HepG2 (cell line): ENCODE results near the gene ADIPOR2. TPM values are rescaled to one million over a fixed set of nuclear protein-coding genes. Genes with fewer than 3 reads are reported as not detected.

Experiments
- CBX2 ChIP-seq, 2 experiments: fragments of 200-600 bp in 1 of 2; sonication (generic); formaldehyde crosslinking in 1 of 2; IDR thresholded peaks; 2 replicates each; pipeline versions ENCODE4 v1.7.0 to v1.8.1; 2018 to 2022; ENCODE audit warnings: low read depth in 2 of 2, low read length in 1 of 2, mild to moderate bottlenecking in 1 of 2, missing genetic modification reagents in 1 of 2
- CCDC6 ChIP-seq: sonication (generic); formaldehyde crosslinking; IDR thresholded peaks from 2 replicates; pipeline ENCODE4 v1.8.1; 2022; ENCODE audit warnings: mild to moderate bottlenecking, missing genetic modification reagents, moderate library complexity
- CHD4 ChIP-seq: fragments of 200-600 bp; sonication (generic); IDR thresholded peaks from 2 replicates; pipeline ENCODE4 v1.7.0; 2017; ENCODE audit warnings: mild to moderate bottlenecking, low read length, borderline replicate concordance
- FOXO4 ChIP-seq: sonication (generic); formaldehyde crosslinking; conservative IDR thresholded peaks from 2 replicates; pipeline ENCODE4 v1.8.1; 2023; ENCODE audit warnings: missing genetic modification reagents
- GLMP ChIP-seq: sonication (generic); formaldehyde crosslinking; IDR thresholded peaks from 2 replicates; pipeline ENCODE4 v1.9.0; 2021; ENCODE audit warnings: missing genetic modification reagents, mild to moderate bottlenecking, borderline replicate concordance
- HDAC6 ChIP-seq: fragments of 200-600 bp; sonication (generic); IDR thresholded peaks from 2 replicates; pipeline ENCODE4 v1.7.0; 2017; ENCODE audit warnings: mild to moderate bottlenecking, antibody characterized with exemption, low read length, low read depth
- KDM4B ChIP-seq: sonication (generic); formaldehyde crosslinking; IDR thresholded peaks from 2 replicates; pipeline ENCODE4 v1.4.0; 2020; ENCODE audit warnings: missing genetic modification reagents
- KLF12 ChIP-seq: sonication (generic); formaldehyde crosslinking; IDR thresholded peaks from 2 replicates; pipeline ENCODE4 v1.4.0; 2020; ENCODE audit warnings: missing genetic modification reagents, borderline replicate concordance
- NR1H2 ChIP-seq: sonication (generic); formaldehyde crosslinking; IDR thresholded peaks from 2 replicates; pipeline ENCODE4 v1.8.1; 2022; ENCODE audit warnings: low read depth, missing genetic modification reagents, borderline replicate concordance
- PHF5A ChIP-seq: IDR thresholded peaks from one replicate; pipeline ENCODE4 v1.6.1; 2018; ENCODE audit warnings: low read depth, missing genetic modification reagents; ENCODE audit not compliant: unreplicated experiment
- POLR2A ChIP-seq, 2 experiments: IDR thresholded peaks; 2 replicates each; pipeline ENCODE4 v1.6.1; 2011; ENCODE audit warnings: low read depth in 2 of 2, low read length in 2 of 2, mild to moderate bottlenecking in 1 of 2, moderate library complexity in 1 of 2; ENCODE audit not compliant: insufficient read depth in 1 of 2
- SMC3 ChIP-seq: IDR thresholded peaks from 2 replicates; pipeline ENCODE4 v1.6.1; 2011; ENCODE audit warnings: low read length, improper control_type of control experiment
- SUZ12 ChIP-seq: fragments of 150-350 bp; IDR thresholded peaks from 2 replicates; pipeline ENCODE4 v1.6.1; 2014; ENCODE audit warnings: low read depth, low read length
- TBX2 ChIP-seq: sonication (generic); formaldehyde crosslinking; IDR thresholded peaks from 2 replicates; pipeline ENCODE4 v1.5.0; 2020; ENCODE audit warnings: missing genetic modification reagents, mild to moderate bottlenecking, borderline replicate concordance
- THAP7 ChIP-seq: sonication (generic); formaldehyde crosslinking; IDR thresholded peaks from 2 replicates; pipeline ENCODE4 v1.8.1; 2023; ENCODE audit warnings: mild to moderate bottlenecking, missing genetic modification reagents
- ZBTB1 ChIP-seq: sonication (generic); formaldehyde crosslinking; IDR thresholded peaks from 2 replicates; pipeline ENCODE4 v1.4.0; 2020; ENCODE audit warnings: missing genetic modification reagents, borderline replicate concordance
- ZC3H13 ChIP-seq: sonication (generic); formaldehyde crosslinking; IDR thresholded peaks from 2 replicates; pipeline ENCODE4 v1.8.1; 2023; ENCODE audit warnings: mild to moderate bottlenecking, missing genetic modification reagents, moderate library complexity
- ZKSCAN5 ChIP-seq: sonication (generic); formaldehyde crosslinking; IDR thresholded peaks from 2 replicates; pipeline ENCODE4 v1.5.1; 2020; ENCODE audit warnings: mild to moderate bottlenecking, missing genetic modification reagents
- ZNF12 ChIP-seq: sonication (generic); formaldehyde crosslinking; IDR thresholded peaks from 2 replicates; pipeline ENCODE4 v1.5.0; 2020; ENCODE audit warnings: missing genetic modification reagents
- ZNF629 ChIP-seq: sonication (generic); formaldehyde crosslinking; conservative IDR thresholded peaks from 2 replicates; pipeline ENCODE4 v1.5.0; 2020; ENCODE audit warnings: missing genetic modification reagents
- ZNF709 ChIP-seq: sonication (generic); formaldehyde crosslinking; IDR thresholded peaks from 2 replicates; pipeline ENCODE4 v1.5.0; 2020; ENCODE audit warnings: mild to moderate bottlenecking, missing genetic modification reagents
- ZNF713 ChIP-seq: sonication (generic); formaldehyde crosslinking; IDR thresholded peaks from 2 replicates; pipeline ENCODE4 v1.4.0; 2020; ENCODE audit warnings: mild to moderate bottlenecking, missing genetic modification reagents
- ZNF772 ChIP-seq: sonication (generic); formaldehyde crosslinking; IDR thresholded peaks from 2 replicates; pipeline ENCODE4 v1.5.0; 2020; ENCODE audit warnings: mild to moderate bottlenecking, missing genetic modification reagents
- ZNF782 ChIP-seq: sonication (generic); formaldehyde crosslinking; IDR thresholded peaks from 2 replicates; pipeline ENCODE4 v1.4.0; 2020; ENCODE audit warnings: missing genetic modification reagents, mild to moderate bottlenecking, borderline replicate concordance
- polyA plus RNA-seq, 8 experiments: library from polyadenylated mRNA; depleted of rRNA in 3 of 8; stranded (reverse) in 7 of 8; unstranded in 1 of 8; fragments of >200 nt; fragmentation: Illumina TruSeq in 4 of 8; extraction: Trizol in 4 of 8; gene quantifications; 2 replicates each; pipeline versions ENCODE4 v1.2.1 to v1.2.3, GENCODE V29; 2011 to 2016; ENCODE audit warnings: low read depth in 4 of 8, missing spikeins in 1 of 8, mixed read lengths in 1 of 8; ENCODE audit not compliant: insufficient read depth in 1 of 8
- total RNA-seq, 5 experiments: library from RNA; depleted of rRNA; stranded (reverse); fragments of >200 nt; fragmentation: Illumina TruSeq; extraction: Trizol; gene quantifications; 2 replicates each; pipeline ENCODE4 v1.2.3, GENCODE V29; 2016; ENCODE audit warnings: low read depth in 1 of 5
- TF ChIP-seq, protein P1 (sequence below): sonication (generic); formaldehyde crosslinking; conservative IDR thresholded peaks from 2 replicates; pipeline ENCODE4 v1.8.0; 2022; ENCODE audit warnings: mild to moderate bottlenecking, moderate library complexity, missing genetic modification reagents

Gene ADIPOR2
- total and polyA plus RNA-seq, 2 of the 13 experiments (the other 11 are each of a cell fraction or from before 2014, with no cell fraction given), result 35.2 to 52.2 TPM

GRCh38 chr12:1795785-1796514 lies 105.1 kb downstream of the ADIPOR2 start (continued):
- TF ChIP-seq ZNF12 (no peak), THAP7 (CRISPR knock-in tag) (0 out of 2 replicates have a peak, but pooled peaks have one; percentile 7), SUZ12 (peak; percentile 8; the same call in 1 of the 2 replicates), ZNF782 (0 out of 2 replicates have a peak, but pooled peaks have one; percentile 51), POLR2A (IDR thresholded peaks at IDR 0.05; ENCODE audit: insufficient read depth in 1 of 2, low read depth in 2 of 2, low read length in 2 of 2) (peak in 1 of 2 experiments; percentile 59; a peak in 2 of 4 replicates), NR1H2 (CRISPR knock-in tag) (no peak), KDM4B (CRISPR knock-in tag) (0 out of 2 replicates have a peak, but pooled peaks have one; percentile 13), HDAC6 (no peak), PHF5A (CRISPR knock-in tag) (peak; percentile 57), ZNF629 (CRISPR knock-in tag) (peak; percentile 98), GLMP (no peak), ZBTB1 (CRISPR knock-in tag) (no peak), CHD4 (peak; percentile 42; the same call in 1 of the 2 replicates), ZC3H13 (peak; percentile 42; the same call in 1 of the 2 replicates), ZKSCAN5 (CRISPR knock-in tag) (no peak), ZNF709 (CRISPR knock-in tag) (0 out of 2 replicates have a peak, but pooled peaks have one; percentile 28), KLF12 (CRISPR knock-in tag) (peak; percentile 67; the same call in 1 of the 2 replicates), CCDC6 (peak; percentile 70), ZNF713 (CRISPR knock-in tag) (0 out of 2 replicates have a peak, but pooled peaks have one; percentile 91), FOXO4 (0 out of 2 replicates have a peak, but pooled peaks have one; percentile 81), ZNF772 (CRISPR knock-in tag) (no peak), CBX2 (IDR thresholded peaks at IDR 0.05; ENCODE audit: low read depth, low read length) (no peak), CBX2 (CRISPR knock-in tag; IDR thresholded peaks at IDR 0.05; ENCODE audit: low read depth) (0 out of 2 replicates have a peak, but pooled peaks have one; percentile 47), SMC3 (peak; percentile 54; the same call in 1 of the 2 replicates), TBX2 (CRISPR knock-in tag) (0 out of 2 replicates have a peak, but pooled peaks have one; percentile 6)
- TF ChIP-seq, protein P1, sequence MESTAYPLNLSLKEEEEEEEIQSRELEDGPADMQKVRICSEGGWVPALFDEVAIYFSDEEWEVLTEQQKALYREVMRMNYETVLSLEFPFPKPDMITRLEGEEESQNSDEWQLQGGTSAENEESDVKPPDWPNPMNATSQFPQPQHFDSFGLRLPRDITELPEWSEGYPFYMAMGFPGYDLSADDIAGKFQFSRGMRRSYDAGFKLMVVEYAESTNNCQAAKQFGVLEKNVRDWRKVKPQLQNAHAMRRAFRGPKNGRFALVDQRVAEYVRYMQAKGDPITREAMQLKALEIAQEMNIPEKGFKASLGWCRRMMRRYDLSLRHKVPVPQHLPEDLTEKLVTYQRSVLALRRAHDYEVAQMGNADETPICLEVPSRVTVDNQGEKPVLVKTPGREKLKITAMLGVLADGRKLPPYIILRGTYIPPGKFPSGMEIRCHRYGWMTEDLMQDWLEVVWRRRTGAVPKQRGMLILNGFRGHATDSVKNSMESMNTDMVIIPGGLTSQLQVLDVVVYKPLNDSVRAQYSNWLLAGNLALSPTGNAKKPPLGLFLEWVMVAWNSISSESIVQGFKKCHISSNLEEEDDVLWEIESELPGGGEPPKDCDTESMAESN, result peak; percentile 90
